Measurements from ENCODE around the gene NIPBL. TPM values are rescaled to one million over a fixed set of nuclear protein-coding genes. Genes with fewer than 3 reads are reported as not detected.
A peak's percentile ranks its signal among the peaks of the same experiment; 100 is the strongest.
"Not testable (repeated sequence)": the region's sequence is repeated elsewhere in the genome, so short reads cannot be mapped to it uniquely, and the experiment has no call there.

NIPBL gene
- total and polyA plus RNA-seq, 7 experiments from 2014 or later, result 28.2 to 123 (median 110) TPM

DNA sequence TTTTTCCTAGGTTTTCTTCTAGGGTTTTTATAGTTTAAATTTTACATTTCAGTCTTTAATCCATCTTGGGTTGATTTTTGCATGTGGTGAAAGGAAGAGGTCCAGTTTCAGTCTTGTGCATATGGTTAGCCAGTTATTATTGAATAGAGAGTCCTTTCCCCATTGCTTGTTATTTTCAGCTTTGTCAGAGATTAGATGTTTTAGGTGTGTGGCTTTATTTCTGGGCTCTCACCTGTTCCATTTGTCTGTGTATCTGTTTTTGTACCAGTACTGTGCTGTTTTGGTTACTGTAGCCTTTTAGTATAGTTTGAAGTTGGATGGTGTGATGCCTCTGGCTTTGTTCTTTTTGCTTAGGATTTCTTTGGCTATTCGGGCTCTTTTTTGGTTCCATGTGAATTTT is 25.8 kb downstream of the NIPBL start:
- no peaks in the 10 kb centered on the region for H3K9me3 ChIP-seq (ENCODE audit: control insufficient read depth in 2 of 3, low read length in 3 of 3)
- ATAC-seq (no peak), DNase-seq (no peak)
- ChIA-PET POLR2A (no interaction called here), CTCF (no interaction called here)
- H3K4me3 Mint-ChIP-seq, result peak overlapping the region in 5 of 10 donors; percentile 9 to 46 (median 32)
- H3K27me3 Mint-ChIP-seq, result no peaks in the 10 kb centered on the region
- H3K4me1 ChIP-seq (ENCODE audit: control insufficient read depth in 2 of 2, insufficient read depth in 2 of 2, low read length in 2 of 2), result peaks cover 8 to 12% of the 10 kb centered on the region in 2 donors
- H3K36me3 Mint-ChIP-seq, result peaks cover 0 to 28% (median 15%) of the 10 kb centered on the region in 5 donors
- no peak overlapping the region for H3K4me3 ChIP-seq (ENCODE audit: low read length)
- H3K27me3 ChIP-seq (ENCODE audit: control insufficient read depth in 2 of 2, insufficient read depth in 2 of 2, low read length in 2 of 2), result no peaks in the 10 kb centered on the region
- peaks cover 0 to 22% (median 6%) of the 10 kb centered on the region in 11 donors for H3K9me3 Mint-ChIP-seq
- H3K27ac ChIP-seq (ENCODE audit: low read depth, low read length), result no peak overlapping the region
- peaks cover 31 to 90% (median 74%) of the 10 kb centered on the region in 7 donors for H3K4me1 Mint-ChIP-seq
- H3K36me3 ChIP-seq (ENCODE audit: control insufficient read depth in 2 of 3, insufficient read depth in 3 of 3, low read length in 3 of 3), result no peaks in the 10 kb centered on the region
- H3K27ac Mint-ChIP-seq, result peak overlapping the region in 2 of 9 donors; percentile 5 to 10
- intact Hi-C loops (cut with micrococcal nuclease), result loop anchor here in 1 of 2 donors (1.0 to 2.0 kb wide), 2 partner anchors 9 to 16 kb away; no protein-coding TSS in a partner anchor

DNA sequence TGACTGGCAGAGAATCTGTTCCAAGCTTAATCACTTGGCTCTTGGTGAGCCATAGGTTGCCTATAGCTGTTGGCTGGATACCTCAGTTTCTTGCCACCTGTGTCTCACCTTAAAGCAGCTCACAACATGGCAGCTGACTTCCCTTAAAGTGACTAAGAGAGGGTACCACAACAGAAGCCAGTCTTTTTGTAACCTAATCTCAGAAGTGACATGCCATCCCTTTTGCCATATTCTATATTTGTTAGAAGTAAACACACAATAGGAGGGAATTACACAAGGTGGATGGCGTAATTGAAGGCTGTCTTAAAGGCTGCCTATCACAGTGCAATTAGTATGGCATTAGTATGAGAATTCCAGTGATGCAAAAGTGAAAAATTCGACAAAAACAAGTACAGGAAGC is 28.1 kb downstream of the NIPBL start:
- H3K27me3 Mint-ChIP-seq, result no peaks in the 10 kb centered on the region
- Histone ChIP-seq H3K4me3 (ENCODE audit: low read length) (no peak overlapping the region), H3K4me1 (ENCODE audit: control insufficient read depth in 2 of 2, insufficient read depth in 2 of 2, low read length in 2 of 2) (peaks cover 8 to 20% of the 10 kb centered on the region in 2 donors), H3K27ac (ENCODE audit: low read depth, low read length) (no peak overlapping the region), H3K27me3 (ENCODE audit: control insufficient read depth in 2 of 2, insufficient read depth in 2 of 2, low read length in 2 of 2) (no peaks in the 10 kb centered on the region), H3K36me3 (ENCODE audit: control insufficient read depth in 2 of 3, insufficient read depth in 3 of 3, low read length in 3 of 3) (no peaks in the 10 kb centered on the region), H3K9me3 (ENCODE audit: control insufficient read depth in 2 of 3, low read length in 3 of 3) (no peaks in the 10 kb centered on the region)
- H3K4me3 Mint-ChIP-seq, result peak overlapping the region in 7 of 10 donors; percentile 4 to 54 (median 43)
- H3K27ac Mint-ChIP-seq, result no peak overlapping the region
- intact Hi-C loops (cut with micrococcal nuclease), result no loop called here
- ChIA-PET POLR2A (interaction anchor here (0.7 kb wide), 1 partner anchor 28 kb away, joined by 3 read pairs; the partner anchor contains the start of gene NIPBL), CTCF (no interaction called here)
- peaks cover 0 to 28% (median 14%) of the 10 kb centered on the region in 5 donors for H3K36me3 Mint-ChIP-seq
- DNase-seq (no peak), ATAC-seq (no peak)
- H3K4me1 Mint-ChIP-seq, result peaks cover 32 to 93% (median 75%) of the 10 kb centered on the region in 7 donors
- peaks cover 0 to 22% (median 6%) of the 10 kb centered on the region in 11 donors for H3K9me3 Mint-ChIP-seq

GRCh38 chr5:36908544-36909260 is 32.1 kb downstream of the NIPBL start:
- Histone ChIP-seq H3K36me3 (ENCODE audit: control insufficient read depth in 2 of 3, insufficient read depth in 3 of 3, low read length in 3 of 3) (no peaks in the 10 kb centered on the region), H3K9me3 (ENCODE audit: control insufficient read depth in 2 of 3, low read length in 3 of 3) (no peaks in the 10 kb centered on the region), H3K27me3 (ENCODE audit: control insufficient read depth in 2 of 2, insufficient read depth in 2 of 2, low read length in 2 of 2) (no peaks in the 10 kb centered on the region), H3K27ac (ENCODE audit: low read depth, low read length) (no peak overlapping the region), H3K4me3 (ENCODE audit: low read length) (no peak overlapping the region), H3K4me1 (ENCODE audit: control insufficient read depth in 2 of 2, insufficient read depth in 2 of 2, low read length in 2 of 2) (peaks cover 0 to 27% of the 10 kb centered on the region in 2 donors)
- peak overlapping the region in 3 of 9 donors; percentile 12 to 32 (median 13) for H3K27ac Mint-ChIP-seq
- H3K4me3 Mint-ChIP-seq, result peak overlapping the region in 5 of 10 donors; percentile 16 to 57 (median 46)
- H3K36me3 Mint-ChIP-seq, result peaks cover 0 to 7% (median 4%) of the 10 kb centered on the region in 5 donors
- ATAC-seq (no peak), DNase-seq (no peak)
- ChIA-PET POLR2A (no interaction called here), CTCF (no interaction called here)
- H3K27me3 Mint-ChIP-seq, result no peaks in the 10 kb centered on the region
- intact Hi-C loops (cut with micrococcal nuclease), result no loop called here
- peaks cover 18 to 60% (median 46%) of the 10 kb centered on the region in 7 donors for H3K4me1 Mint-ChIP-seq
- peaks cover 0 to 9% (median 0%) of the 10 kb centered on the region in 11 donors for H3K9me3 Mint-ChIP-seq

GRCh38 chr5:36915653-36916052 is 39.1 kb downstream of the NIPBL start:
- DNase-seq (no peak), ATAC-seq (no peak)
- H3K36me3 Mint-ChIP-seq, result peaks cover 0 to 11% (median 5%) of the 10 kb centered on the region in 5 donors
- no peak overlapping the region for H3K27ac Mint-ChIP-seq
- H3K4me1 Mint-ChIP-seq, result peaks cover 0 to 53% (median 46%) of the 10 kb centered on the region in 7 donors
- peaks cover 0 to 9% (median 3%) of the 10 kb centered on the region in 11 donors for H3K9me3 Mint-ChIP-seq
- ChIA-PET POLR2A (no interaction called here), CTCF (interaction anchor here (0.6 kb wide), 1 partner anchor 636 kb away, joined by 4 read pairs; no protein-coding TSS in a partner anchor)
- H3K27ac ChIP-seq (ENCODE audit: low read depth, low read length), result no peak overlapping the region
- H3K4me3 ChIP-seq (ENCODE audit: low read length), result no peak overlapping the region
- peak overlapping the region in 1 of 10 donors; percentile 19 for H3K4me3 Mint-ChIP-seq
- intact Hi-C loops (cut with micrococcal nuclease), result loop anchor here in 1 of 2 donors (1.0 kb wide), 1 partner anchor 9 kb away; no protein-coding TSS in a partner anchor
- no peaks in the 10 kb centered on the region for H3K36me3 ChIP-seq (ENCODE audit: control insufficient read depth in 2 of 3, insufficient read depth in 3 of 3, low read length in 3 of 3)
- no peaks in the 10 kb centered on the region for H3K27me3 ChIP-seq (ENCODE audit: control insufficient read depth in 2 of 2, insufficient read depth in 2 of 2, low read length in 2 of 2)
- peaks cover 8% of the 10 kb centered on the region in 2 donors for H3K4me1 ChIP-seq (ENCODE audit: control insufficient read depth in 2 of 2, insufficient read depth in 2 of 2, low read length in 2 of 2)
- H3K27me3 Mint-ChIP-seq, result no peaks in the 10 kb centered on the region
- H3K9me3 ChIP-seq (ENCODE audit: control insufficient read depth in 2 of 3, low read length in 3 of 3), result no peaks in the 10 kb centered on the region

GRCh38 chr5:36916614-36917013 is 40.0 kb downstream of the NIPBL start:
- H3K27me3 ChIP-seq (ENCODE audit: control insufficient read depth in 2 of 2, insufficient read depth in 2 of 2, low read length in 2 of 2); H3K36me3 ChIP-seq (ENCODE audit: control insufficient read depth in 2 of 3, insufficient read depth in 3 of 3, low read length in 3 of 3); H3K27ac Mint-ChIP-seq; DNase-seq; POLR2A ChIA-PET; ATAC-seq; H3K27me3 Mint-ChIP-seq; CTCF ChIA-PET; H3K9me3 ChIP-seq (ENCODE audit: control insufficient read depth in 2 of 3, low read length in 3 of 3); H3K4me1 ChIP-seq (ENCODE audit: control insufficient read depth in 2 of 2, insufficient read depth in 2 of 2, low read length in 2 of 2); H3K27ac ChIP-seq (ENCODE audit: low read depth, low read length); H3K9me3 Mint-ChIP-seq; intact Hi-C loops (cut with micrococcal nuclease); H3K4me3 ChIP-seq (ENCODE audit: low read length): not testable (repeated sequence)
- peak overlapping the region in 2 of 10 donors; percentile 23 to 37 for H3K4me3 Mint-ChIP-seq
- H3K36me3 Mint-ChIP-seq, result peaks cover 0 to 11% (median 5%) of the 10 kb centered on the region in 5 donors
- H3K4me1 Mint-ChIP-seq, result peaks cover 0 to 63% (median 55%) of the 10 kb centered on the region in 7 donors

DNA sequence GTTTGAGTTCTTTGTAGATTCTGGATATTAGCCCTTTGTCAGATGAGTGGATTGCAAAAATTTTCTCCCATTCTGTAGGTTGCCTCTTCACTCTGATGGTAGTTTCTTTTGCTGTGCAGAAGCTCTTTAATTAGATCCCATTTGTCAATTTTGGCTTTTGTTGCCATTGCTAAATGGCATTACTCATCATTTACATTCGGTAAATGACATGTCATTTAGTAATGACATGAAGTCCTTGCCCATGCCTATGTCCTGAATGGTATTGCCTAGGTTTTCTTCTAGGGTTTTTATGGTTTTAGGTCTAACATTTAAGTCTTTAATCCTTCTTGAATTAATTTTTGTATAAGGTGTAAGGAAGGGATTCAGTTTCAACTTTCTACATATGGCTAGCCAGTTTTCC is 40.8 kb downstream of the NIPBL start:
- Mint-ChIP-seq H3K4me1 (peaks cover 0 to 70% (median 58%) of the 10 kb centered on the region in 7 donors), H3K36me3 (peaks cover 0 to 11% (median 5%) of the 10 kb centered on the region in 5 donors), H3K27ac (peak overlapping the region in 1 of 9 donors; percentile 13), H3K4me3 (peak overlapping the region in 3 of 10 donors; percentile 6 to 51 (median 35))
- intact Hi-C loops (cut with micrococcal nuclease); H3K36me3 ChIP-seq (ENCODE audit: control insufficient read depth in 2 of 3, insufficient read depth in 3 of 3, low read length in 3 of 3); H3K27me3 Mint-ChIP-seq; H3K27me3 ChIP-seq (ENCODE audit: control insufficient read depth in 2 of 2, insufficient read depth in 2 of 2, low read length in 2 of 2); H3K27ac ChIP-seq (ENCODE audit: low read depth, low read length); POLR2A ChIA-PET; CTCF ChIA-PET; ATAC-seq; DNase-seq; H3K4me3 ChIP-seq (ENCODE audit: low read length); H3K4me1 ChIP-seq (ENCODE audit: control insufficient read depth in 2 of 2, insufficient read depth in 2 of 2, low read length in 2 of 2); H3K9me3 ChIP-seq (ENCODE audit: control insufficient read depth in 2 of 3, low read length in 3 of 3); H3K9me3 Mint-ChIP-seq: not testable (repeated sequence)

Data from naive thymus-derived CD4-positive, alpha-beta T cell (primary cell).